Lower leg skin (tissue), 3 donors: ENCODE measurements around the gene FLT3.

ENCODE experiments used
- POLR2A ChIP-seq, 2 donors: fragments of 450-650 bp; IDR thresholded peaks; one replicate each; pipeline ENCODE4 v1.6.1; 2016 to 2017; ENCODE audit warnings: antibody characterized with exemption in 2 of 2, mild to moderate bottlenecking in 1 of 2, moderate library complexity in 1 of 2
- TF ChIP-seq, protein P1 (sequence below), 3 donors: fragments of 450-650 bp; IDR thresholded peaks; one replicate each; pipeline ENCODE4 v1.5.1; 2016; ENCODE audit warnings: antibody characterized with exemption in 3 of 3, mild to moderate bottlenecking in 3 of 3, moderate library complexity in 2 of 3

- TF ChIP-seq, protein P1, sequence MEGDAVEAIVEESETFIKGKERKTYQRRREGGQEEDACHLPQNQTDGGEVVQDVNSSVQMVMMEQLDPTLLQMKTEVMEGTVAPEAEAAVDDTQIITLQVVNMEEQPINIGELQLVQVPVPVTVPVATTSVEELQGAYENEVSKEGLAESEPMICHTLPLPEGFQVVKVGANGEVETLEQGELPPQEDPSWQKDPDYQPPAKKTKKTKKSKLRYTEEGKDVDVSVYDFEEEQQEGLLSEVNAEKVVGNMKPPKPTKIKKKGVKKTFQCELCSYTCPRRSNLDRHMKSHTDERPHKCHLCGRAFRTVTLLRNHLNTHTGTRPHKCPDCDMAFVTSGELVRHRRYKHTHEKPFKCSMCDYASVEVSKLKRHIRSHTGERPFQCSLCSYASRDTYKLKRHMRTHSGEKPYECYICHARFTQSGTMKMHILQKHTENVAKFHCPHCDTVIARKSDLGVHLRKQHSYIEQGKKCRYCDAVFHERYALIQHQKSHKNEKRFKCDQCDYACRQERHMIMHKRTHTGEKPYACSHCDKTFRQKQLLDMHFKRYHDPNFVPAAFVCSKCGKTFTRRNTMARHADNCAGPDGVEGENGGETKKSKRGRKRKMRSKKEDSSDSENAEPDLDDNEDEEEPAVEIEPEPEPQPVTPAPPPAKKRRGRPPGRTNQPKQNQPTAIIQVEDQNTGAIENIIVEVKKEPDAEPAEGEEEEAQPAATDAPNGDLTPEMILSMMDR (IDR thresholded peaks at IDR 0.05), result no peak
- TF ChIP-seq POLR2A (IDR thresholded peaks at IDR 0.05), result no peak
Measured at GRCh38 chr13:27969866-27970229, 130.5 kb downstream of the FLT3 start.
